GM23338 (cell line): ENCODE measurements around the gene SCAANT1.

ENCODE experiments used
- CREB1 ChIP-seq: fragments of 250-450 bp; sonication (Bioruptor Pico); IDR thresholded peaks from 2 replicates; pipeline ENCODE4 v1.5.0; 2020; ENCODE audit warnings: low read depth, mild to moderate bottlenecking, moderate library complexity
- EZH2 ChIP-seq: fragments of 200-600 bp; sonication (generic); IDR thresholded peaks from one replicate; pipeline ENCODE4 v1.8.0; 2017; ENCODE audit warnings: antibody characterized with exemption, mild to moderate bottlenecking, low read depth; ENCODE audit not compliant: unreplicated experiment
- EZH2phosphoT487 ChIP-seq: fragments of 200-600 bp; sonication (generic); IDR thresholded peaks from one replicate; pipeline ENCODE4 v1.8.1; 2018; ENCODE audit warnings: antibody characterized with exemption; ENCODE audit not compliant: unreplicated experiment
- JUNB ChIP-seq: IDR thresholded peaks from one replicate; pipeline ENCODE4 v1.6.1; 2016; ENCODE audit warnings: antibody characterized with exemption; ENCODE audit not compliant: unreplicated experiment
- POLR2AphosphoS5 ChIP-seq: IDR thresholded peaks from 2 replicates; pipeline ENCODE4 v1.6.1; 2016; ENCODE audit warnings: antibody characterized with exemption, low read depth
- REST ChIP-seq: IDR thresholded peaks from one replicate; pipeline ENCODE4 v1.6.1; 2018; ENCODE audit warnings: antibody characterized with exemption; ENCODE audit not compliant: unreplicated experiment
- STAT1 ChIP-seq: IDR thresholded peaks from one replicate; pipeline ENCODE4 v1.6.1; 2016; ENCODE audit warnings: antibody characterized with exemption; ENCODE audit not compliant: unreplicated experiment
- ZNF114 ChIP-seq: fragments of 250-450 bp; sonication (Bioruptor Pico); IDR thresholded peaks from 2 replicates; pipeline ENCODE4 v1.5.0; 2020; ENCODE audit warnings: mild to moderate bottlenecking, moderate library complexity
- TF ChIP-seq, protein P1 (sequence below), 2 experiments: fragments of 200-600 bp in 1 of 2; sonication (generic) in 1 of 2; conservative IDR thresholded peaks; 2 replicates each; pipeline versions ENCODE4 v1.5.1 to v1.6.1; 2016 to 2017; ENCODE audit warnings: antibody characterized with exemption in 2 of 2, low read depth in 2 of 2, mild to moderate bottlenecking in 2 of 2, moderate library complexity in 1 of 2
- TF ChIP-seq, protein P2 (sequence below): IDR thresholded peaks from 2 replicates; pipeline ENCODE4 v1.6.1; 2016; ENCODE audit warnings: antibody characterized with exemption

DNA sequence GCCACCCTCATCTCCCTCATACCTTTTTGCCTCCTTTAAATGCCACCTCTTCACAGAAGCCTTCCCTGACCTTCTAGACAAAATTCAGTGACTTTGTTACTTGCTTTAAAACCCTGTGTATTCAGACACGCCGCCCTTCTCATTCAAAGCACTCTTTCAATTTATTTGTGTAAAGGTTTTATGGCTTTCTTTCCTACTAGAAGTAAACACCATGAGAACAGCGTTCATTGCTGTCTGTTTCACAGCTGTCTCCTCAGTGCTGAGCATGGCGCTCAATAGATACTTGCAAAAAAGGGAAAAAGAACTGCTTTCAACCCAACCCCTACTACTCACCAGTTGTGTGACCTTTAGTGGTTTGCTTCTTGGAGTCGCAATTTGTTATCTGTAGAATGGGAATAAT lies 31.5 kb downstream of the SCAANT1 start:
- TF ChIP-seq, protein P1, sequence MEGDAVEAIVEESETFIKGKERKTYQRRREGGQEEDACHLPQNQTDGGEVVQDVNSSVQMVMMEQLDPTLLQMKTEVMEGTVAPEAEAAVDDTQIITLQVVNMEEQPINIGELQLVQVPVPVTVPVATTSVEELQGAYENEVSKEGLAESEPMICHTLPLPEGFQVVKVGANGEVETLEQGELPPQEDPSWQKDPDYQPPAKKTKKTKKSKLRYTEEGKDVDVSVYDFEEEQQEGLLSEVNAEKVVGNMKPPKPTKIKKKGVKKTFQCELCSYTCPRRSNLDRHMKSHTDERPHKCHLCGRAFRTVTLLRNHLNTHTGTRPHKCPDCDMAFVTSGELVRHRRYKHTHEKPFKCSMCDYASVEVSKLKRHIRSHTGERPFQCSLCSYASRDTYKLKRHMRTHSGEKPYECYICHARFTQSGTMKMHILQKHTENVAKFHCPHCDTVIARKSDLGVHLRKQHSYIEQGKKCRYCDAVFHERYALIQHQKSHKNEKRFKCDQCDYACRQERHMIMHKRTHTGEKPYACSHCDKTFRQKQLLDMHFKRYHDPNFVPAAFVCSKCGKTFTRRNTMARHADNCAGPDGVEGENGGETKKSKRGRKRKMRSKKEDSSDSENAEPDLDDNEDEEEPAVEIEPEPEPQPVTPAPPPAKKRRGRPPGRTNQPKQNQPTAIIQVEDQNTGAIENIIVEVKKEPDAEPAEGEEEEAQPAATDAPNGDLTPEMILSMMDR (conservative IDR thresholded peaks at IDR 0.05; ENCODE audit: low read depth in 2 of 2) = no peak
- TF ChIP-seq, protein P2, sequence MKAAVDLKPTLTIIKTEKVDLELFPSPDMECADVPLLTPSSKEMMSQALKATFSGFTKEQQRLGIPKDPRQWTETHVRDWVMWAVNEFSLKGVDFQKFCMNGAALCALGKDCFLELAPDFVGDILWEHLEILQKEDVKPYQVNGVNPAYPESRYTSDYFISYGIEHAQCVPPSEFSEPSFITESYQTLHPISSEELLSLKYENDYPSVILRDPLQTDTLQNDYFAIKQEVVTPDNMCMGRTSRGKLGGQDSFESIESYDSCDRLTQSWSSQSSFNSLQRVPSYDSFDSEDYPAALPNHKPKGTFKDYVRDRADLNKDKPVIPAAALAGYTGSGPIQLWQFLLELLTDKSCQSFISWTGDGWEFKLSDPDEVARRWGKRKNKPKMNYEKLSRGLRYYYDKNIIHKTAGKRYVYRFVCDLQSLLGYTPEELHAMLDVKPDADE = no peak
- no peak for TF ChIP-seq CREB1 (CRISPR knock-in tag)
- TF ChIP-seq POLR2AphosphoS5 = no peak
- no peak for TF ChIP-seq EZH2
- TF ChIP-seq EZH2phosphoT487 = no peak
- TF ChIP-seq ZNF114 (CRISPR knock-in tag) = no peak
- TF ChIP-seq REST = no peak
- no peak for TF ChIP-seq STAT1
- no peak for TF ChIP-seq JUNB
